Amygdala (tissue), 56 donors: ENCODE measurements around the gene HOMEZ.
"Not testable (repeated sequence)": the region's sequence is repeated elsewhere in the genome, so short reads cannot be mapped to it uniquely, and the experiment has no call there.

Experiments
- DNase-seq, 56 donors: peaks; one replicate each; lab custom pipeline; 2025; lab: John Stamatoyannopoulos, UW

The HOMEZ gene, protein sequence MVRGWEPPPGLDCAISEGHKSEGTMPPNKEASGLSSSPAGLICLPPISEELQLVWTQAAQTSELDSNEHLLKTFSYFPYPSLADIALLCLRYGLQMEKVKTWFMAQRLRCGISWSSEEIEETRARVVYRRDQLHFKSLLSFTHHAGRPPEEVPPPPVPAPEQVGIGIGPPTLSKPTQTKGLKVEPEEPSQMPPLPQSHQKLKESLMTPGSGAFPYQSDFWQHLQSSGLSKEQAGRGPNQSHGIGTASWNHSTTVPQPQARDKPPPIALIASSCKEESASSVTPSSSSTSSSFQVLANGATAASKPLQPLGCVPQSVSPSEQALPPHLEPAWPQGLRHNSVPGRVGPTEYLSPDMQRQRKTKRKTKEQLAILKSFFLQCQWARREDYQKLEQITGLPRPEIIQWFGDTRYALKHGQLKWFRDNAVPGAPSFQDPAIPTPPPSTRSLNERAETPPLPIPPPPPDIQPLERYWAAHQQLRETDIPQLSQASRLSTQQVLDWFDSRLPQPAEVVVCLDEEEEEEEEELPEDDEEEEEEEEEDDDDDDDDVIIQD

GRCh38 chr14:23286020-23286901 lies at the start of gene HOMEZ:
HOMEZ (minus strand) TSS chr14:23286132; CDS start chr14:23285952, 180 bp downstream.
- DNase-seq, result peak; percentile 82 to 100 (median 98)

DNA sequence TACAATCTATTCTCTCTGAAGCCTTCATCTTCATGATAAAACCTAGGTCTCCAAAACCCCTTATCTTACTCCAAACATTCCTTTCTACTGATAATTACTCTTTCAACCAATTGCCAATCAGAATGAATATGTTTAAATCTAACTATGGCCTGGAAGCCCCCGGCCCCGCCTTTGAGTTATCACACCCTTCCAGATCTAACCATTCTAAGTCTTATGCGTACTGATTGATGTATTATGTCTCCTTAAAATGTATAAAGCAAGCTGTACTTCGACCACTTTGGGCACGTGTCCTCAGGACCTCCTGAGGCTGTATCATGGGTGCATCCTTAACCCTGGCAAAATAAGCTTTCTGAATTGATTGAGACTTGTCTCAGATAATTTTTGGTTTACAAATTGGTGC lies 49.7 kb upstream of the HOMEZ start:
- no peak for DNase-seq

DNA sequence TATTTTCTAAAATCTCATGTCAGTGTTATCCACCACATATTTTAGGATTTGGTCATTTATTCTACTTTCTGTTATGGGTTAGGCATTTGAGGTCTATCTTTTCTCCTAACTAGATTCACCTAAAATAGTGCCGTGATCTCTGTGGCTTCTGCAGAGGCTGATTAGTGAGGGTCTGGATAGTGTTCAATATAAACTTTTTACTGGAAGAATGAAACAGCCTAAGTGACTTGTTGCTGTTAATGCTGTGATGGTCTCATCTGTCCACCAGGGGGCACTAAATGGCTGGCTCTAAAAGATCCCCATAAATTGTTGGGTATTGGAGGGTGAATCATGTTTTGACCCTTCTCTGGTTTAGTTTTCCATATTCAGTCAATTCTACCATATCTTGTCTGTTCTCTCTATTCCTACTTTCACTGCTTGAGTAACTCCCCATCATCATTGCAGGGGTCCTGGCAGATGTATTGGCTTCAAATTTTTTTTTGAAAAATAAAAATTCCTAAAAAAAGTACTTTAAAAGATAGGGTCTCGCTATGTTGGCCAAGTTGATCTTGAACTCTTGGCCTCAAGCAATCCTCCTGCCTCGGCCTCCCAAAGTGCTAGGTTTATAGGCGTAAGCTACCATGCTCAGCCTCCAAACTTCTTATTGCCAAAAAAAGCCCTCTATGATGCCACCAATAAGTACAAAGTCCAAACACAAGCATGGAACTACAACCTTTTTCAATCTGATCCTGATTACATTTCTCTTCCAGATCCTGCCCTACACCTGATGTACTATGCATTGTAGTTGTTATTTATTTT lies 42.2 kb upstream of the HOMEZ start:
- DNase-seq, result peak in 41 of 56 donors; percentile 6 to 89 (median 46)

- DNase-seq, result no peak
Observed at GRCh38 chr14:23326491-23327332, 40.8 kb upstream of the HOMEZ start.

DNA sequence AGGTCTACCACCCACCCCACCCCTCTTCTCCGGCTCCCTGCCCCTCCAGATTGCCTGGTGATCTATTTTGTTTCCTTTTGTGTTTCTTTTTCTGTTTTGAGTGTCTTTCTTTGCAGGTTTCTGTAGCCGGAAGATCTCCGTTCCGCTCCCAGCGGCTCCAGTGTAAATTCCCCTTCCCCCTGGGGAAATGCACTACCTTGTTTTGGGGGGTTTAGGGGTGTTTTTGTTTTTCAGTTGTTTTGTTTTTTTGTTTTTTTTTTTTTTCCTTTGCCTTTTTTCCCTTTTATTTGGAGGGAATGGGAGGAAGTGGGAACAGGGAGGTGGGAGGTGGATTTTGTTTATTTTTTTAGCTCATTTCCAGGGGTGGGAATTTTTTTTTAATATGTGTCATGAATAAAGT lies 39.8 kb upstream of the HOMEZ start:
- DNase-seq, result not testable (repeated sequence)

DNA sequence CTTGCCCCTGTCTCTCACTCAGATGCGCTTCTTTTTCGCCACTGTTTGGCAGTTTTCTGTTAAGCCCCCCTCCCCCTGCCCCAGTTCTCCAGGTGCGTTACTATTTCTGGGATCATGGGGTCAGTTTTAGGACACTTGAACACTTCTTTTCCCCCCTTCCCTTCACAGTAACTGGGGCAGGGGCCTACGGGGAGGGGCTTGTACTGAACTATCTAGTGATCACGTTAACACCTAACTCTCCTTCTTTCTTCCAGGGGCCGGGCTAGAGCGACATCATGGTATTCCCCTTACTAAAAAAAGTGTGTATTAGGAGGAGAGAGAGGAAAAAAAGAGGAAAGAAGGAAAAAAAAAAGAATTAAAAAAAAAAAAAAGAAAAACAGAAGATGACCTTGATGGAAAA lies 39.1 kb upstream of the HOMEZ start:
- DNase-seq, result no peak

DNA sequence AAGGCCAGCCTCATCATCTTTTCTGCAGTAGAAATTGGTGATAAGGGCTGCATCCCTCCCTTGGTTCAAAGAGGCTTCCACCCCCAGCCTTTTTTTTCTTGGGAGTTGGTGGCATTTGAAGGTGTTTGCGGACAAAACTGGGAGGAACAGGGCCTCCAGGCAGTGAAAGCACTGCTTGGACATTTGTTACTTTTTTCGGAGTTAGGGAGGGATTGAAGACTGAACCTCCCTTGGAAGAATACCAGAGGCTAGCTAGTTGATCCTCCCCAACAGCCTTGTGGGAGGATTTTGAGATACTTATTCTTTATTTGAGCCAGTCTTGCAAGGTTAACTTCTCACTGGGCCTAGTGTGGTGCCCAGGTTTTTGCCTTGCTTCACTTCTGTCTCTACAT lies 38.5 kb upstream of the HOMEZ start:
- no peak for DNase-seq

GRCh38 chr14:23323838-23324454 lies 38.0 kb upstream of the HOMEZ start:
- no peak for DNase-seq

DNA sequence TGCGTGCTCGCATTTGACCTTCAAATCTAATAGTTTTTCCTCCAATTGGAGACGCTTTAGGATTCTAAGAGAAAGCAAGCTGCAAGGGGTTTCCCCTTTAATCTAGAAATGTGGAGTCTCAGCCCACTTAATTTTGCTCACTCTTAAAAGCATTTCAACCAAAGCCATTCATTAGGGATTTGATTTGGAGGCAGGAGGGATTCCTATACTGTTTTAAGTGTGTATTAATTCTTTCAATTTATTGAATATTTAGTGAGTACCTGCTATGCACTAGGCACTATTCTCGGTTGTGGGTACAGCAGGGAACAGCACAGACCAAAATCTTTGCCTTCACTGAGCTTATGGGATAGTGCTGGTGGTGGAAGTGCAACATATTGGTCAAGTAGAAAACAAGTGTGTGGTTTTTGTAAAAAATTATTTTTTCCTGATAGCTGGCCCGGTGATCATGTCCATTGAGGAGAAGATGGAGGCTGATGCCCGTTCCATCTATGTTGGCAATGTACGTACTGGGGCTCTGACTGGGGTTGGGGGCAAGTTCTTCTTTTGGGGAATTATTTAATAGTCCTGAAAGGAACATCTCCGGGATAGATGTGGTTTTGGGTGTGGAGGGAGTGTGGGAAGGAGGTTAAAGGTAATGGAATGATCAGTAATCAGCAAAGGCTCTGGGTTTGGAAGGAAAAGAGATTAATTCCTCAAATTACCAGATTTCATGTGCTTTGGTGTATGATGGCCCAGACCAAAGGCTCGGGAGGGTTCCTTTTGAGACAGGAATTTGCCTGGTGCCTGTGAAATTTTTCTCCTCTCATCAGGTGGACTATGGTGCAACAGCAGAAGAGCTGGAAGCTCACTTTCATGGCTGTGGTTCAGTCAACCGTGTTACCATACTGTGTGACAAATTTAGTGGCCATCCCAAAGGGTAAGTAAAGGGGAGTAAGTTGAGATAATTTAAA lies 36.9 kb upstream of the HOMEZ start:
- DNase-seq, result no peak

- peak in 16 of 56 donors; percentile 42 to 77 (median 61) for DNase-seq
Observed at GRCh38 chr14:23321572-23322547, 35.9 kb upstream of the HOMEZ start.

GRCh38 chr14:23320584-23321571 lies 34.9 kb upstream of the HOMEZ start, which contains the start of gene PABPN1:
PABPN1 (plus strand) TSS chr14:23321457; CDS start chr14:23321470, 13 bp downstream.
- peak; percentile 75 to 100 (median 99) for DNase-seq

- DNase-seq, result no peak
Observed at GRCh38 chr14:23319746-23320583, 34.0 kb upstream of the HOMEZ start.

DNA sequence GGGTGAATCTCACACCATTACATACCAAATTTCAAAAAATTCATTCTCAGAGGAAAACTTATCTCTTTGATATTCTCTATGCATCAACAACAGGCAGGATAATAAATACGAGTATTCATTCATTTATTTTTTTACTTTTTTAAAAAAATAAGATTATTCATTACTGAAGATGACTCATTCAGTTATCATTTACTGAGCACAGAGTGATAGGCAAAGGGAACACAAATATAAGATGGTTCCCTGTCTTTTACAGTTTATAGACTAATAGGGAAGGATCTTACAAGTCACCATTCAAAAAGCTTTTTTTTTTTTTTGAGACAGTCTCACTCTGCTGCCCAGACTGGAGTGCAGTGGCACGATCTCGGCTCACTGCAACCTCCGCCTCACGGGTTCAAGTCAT lies 30.4 kb upstream of the HOMEZ start:
- DNase-seq, result no peak

DNA sequence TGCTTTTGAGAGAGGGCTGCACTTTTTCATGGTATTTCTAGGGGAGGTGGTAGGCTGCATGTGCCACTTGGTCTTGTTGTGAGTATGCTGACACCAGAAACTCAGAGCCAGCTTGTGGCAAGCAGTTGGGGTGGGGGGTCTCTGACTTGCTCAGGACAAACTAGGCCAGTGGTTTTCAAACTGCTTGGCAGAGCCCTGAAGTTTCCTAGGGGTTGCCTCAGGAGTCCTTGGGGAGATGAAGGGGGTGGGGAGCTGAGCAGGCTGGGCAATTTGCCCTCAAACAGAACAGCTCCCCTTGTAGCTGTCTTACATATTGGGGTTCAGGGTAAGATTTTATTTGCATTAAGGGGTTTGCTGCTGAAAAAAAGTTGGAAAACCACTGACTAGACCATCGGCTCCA lies 24.6 kb upstream of the HOMEZ start:
- DNase-seq, result no peak
